Keratinocyte (primary cell): Measurements from ENCODE around the gene FHIT.

ENCODE experiments used
- EZH2 ChIP-seq: IDR thresholded peaks from one replicate; pipeline ENCODE4 v1.6.1; 2012; ENCODE audit warnings: inconsistent platforms, mild to moderate bottlenecking, low read length, moderate library complexity
- TF ChIP-seq, protein P1 (sequence below), 3 experiments: IDR thresholded peaks in 1 of 3; conservative IDR thresholded peaks in 1 of 3; optimal IDR thresholded peaks in 1 of 3; 2 replicates in 2 of 3; 3 replicates in 1 of 3; pipeline versions ENCODE3 to v1.5.1; 2011; ENCODE audit warnings: low read length in 3 of 3, mild to moderate bottlenecking in 3 of 3, moderate library complexity in 2 of 3, control low read depth in 1 of 3, inconsistent platforms in 1 of 3; ENCODE audit not compliant: insufficient read depth in 2 of 3; ENCODE audit errors: extremely low read depth in 1 of 3

DNA sequence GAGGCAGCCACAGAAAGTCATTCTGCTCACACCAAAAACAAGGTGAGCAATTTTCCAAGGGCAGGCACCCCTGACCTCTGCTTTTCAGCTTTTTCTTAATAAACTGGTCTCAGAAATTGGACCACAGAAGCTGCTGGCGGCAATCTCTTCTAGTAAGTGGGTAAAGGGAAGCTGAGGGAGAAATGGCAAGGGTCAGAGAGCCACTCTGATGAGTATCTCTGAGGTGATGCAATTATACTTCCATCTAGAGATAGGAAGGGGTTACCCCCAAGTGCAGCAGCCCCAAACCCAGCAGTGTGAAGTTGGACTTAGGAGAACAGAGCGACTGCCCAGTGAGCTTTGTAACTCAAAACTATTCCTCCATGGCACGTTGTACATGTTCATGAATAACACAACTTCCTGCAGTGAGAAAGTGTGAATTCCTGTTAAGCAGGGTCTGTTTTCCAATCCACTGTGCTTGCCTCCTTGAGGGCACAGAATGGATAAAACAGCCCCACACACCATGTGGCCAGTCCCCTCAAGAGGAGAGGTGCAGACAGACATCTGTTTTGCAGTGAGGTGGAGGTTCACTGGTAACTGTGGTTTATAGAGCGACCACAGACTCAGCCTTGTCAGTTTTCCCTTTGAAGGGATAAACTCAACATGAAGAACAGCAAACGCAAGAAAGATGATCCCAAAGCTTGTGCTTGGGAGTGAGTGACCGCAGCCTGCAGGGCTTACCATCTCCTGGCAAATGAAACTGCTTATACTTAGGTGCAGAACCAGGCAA is 1518.0 kb downstream of the FHIT start:
- TF ChIP-seq, protein P1, sequence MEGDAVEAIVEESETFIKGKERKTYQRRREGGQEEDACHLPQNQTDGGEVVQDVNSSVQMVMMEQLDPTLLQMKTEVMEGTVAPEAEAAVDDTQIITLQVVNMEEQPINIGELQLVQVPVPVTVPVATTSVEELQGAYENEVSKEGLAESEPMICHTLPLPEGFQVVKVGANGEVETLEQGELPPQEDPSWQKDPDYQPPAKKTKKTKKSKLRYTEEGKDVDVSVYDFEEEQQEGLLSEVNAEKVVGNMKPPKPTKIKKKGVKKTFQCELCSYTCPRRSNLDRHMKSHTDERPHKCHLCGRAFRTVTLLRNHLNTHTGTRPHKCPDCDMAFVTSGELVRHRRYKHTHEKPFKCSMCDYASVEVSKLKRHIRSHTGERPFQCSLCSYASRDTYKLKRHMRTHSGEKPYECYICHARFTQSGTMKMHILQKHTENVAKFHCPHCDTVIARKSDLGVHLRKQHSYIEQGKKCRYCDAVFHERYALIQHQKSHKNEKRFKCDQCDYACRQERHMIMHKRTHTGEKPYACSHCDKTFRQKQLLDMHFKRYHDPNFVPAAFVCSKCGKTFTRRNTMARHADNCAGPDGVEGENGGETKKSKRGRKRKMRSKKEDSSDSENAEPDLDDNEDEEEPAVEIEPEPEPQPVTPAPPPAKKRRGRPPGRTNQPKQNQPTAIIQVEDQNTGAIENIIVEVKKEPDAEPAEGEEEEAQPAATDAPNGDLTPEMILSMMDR (optimal IDR thresholded peaks at IDR 0.05 in 1 of 3, IDR thresholded peaks at IDR 0.05 in 1 of 3, conservative IDR thresholded peaks at IDR 0.05 in 1 of 3; ENCODE audit: extremely low read depth in 1 of 3, insufficient read depth in 2 of 3, low read length in 3 of 3): no peak
- no peak for TF ChIP-seq EZH2
